ENCODE measurements around the gene VSTM5. TPM values are rescaled to one million over a fixed set of nuclear protein-coding genes. Genes with fewer than 3 reads are reported as not detected.

VSTM5 gene
- total RNA-seq, 1 donor from 2014 or later: 0.31 TPM

- H3K4me3 Mint-ChIP-seq (ENCODE audit: low read depth): no peak overlapping the region
- TF ChIP-seq CTCF (IDR thresholded peaks at IDR 0.05; ENCODE audit: unreplicated experiment): no peak
- H3K27ac Mint-ChIP-seq: no peak overlapping the region
- H3K9me3 Mint-ChIP-seq (ENCODE audit: low read depth): no peaks in the 10 kb centered on the region
- peaks cover 4% of the 10 kb centered on the region for H3K4me1 Mint-ChIP-seq (ENCODE audit: low read depth)
- no peaks in the 10 kb centered on the region for H3K36me3 Mint-ChIP-seq (ENCODE audit: insufficient read depth)
- H3K27me3 Mint-ChIP-seq: peaks cover 8% of the 10 kb centered on the region
- DNase-seq (ENCODE audit: low spot score, unreplicated experiment): no peak
These were observed 8.0 kb downstream of the VSTM5 start for GRCh38 chr11:93842461-93842860.

DNA sequence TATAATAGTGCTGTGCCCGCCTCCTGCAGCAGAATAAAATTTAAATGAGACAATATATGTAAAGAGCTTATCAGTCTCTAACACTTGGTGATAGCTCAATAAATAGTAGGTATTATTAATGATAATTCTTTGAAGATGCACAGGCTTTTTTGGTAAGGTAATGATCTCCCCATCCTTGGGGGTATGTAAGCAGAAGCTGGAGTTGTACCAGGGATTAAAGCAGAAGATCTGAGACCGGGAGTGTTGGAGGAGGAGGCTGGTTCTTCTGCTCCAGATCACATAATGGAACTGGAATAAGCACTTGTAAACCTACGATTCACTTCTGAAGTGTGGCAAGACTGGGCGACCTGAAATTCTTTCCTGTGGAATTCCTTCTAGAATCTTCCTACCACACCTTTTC, 8.4 kb downstream of the VSTM5 start:
- no peak overlapping the region for H3K4me3 Mint-ChIP-seq (ENCODE audit: low read depth)
- H3K36me3 Mint-ChIP-seq (ENCODE audit: insufficient read depth): no peaks in the 10 kb centered on the region
- no peak for DNase-seq (ENCODE audit: low spot score, unreplicated experiment)
- H3K27ac Mint-ChIP-seq: no peak overlapping the region
- H3K9me3 Mint-ChIP-seq (ENCODE audit: low read depth): no peaks in the 10 kb centered on the region
- TF ChIP-seq CTCF (IDR thresholded peaks at IDR 0.05; ENCODE audit: unreplicated experiment): no peak
- H3K27me3 Mint-ChIP-seq: peaks cover 8% of the 10 kb centered on the region
- peaks cover 4% of the 10 kb centered on the region for H3K4me1 Mint-ChIP-seq (ENCODE audit: low read depth)

- TF ChIP-seq CTCF (IDR thresholded peaks at IDR 0.05; ENCODE audit: unreplicated experiment): no peak
- peaks cover 4% of the 10 kb centered on the region for H3K4me1 Mint-ChIP-seq (ENCODE audit: low read depth)
- H3K4me3 Mint-ChIP-seq (ENCODE audit: low read depth): no peak overlapping the region
- H3K27me3 Mint-ChIP-seq: peaks cover 8% of the 10 kb centered on the region
- H3K36me3 Mint-ChIP-seq (ENCODE audit: insufficient read depth): no peaks in the 10 kb centered on the region
- no peak overlapping the region for H3K27ac Mint-ChIP-seq
- DNase-seq (ENCODE audit: low spot score, unreplicated experiment): no peak
- H3K9me3 Mint-ChIP-seq (ENCODE audit: low read depth): no peaks in the 10 kb centered on the region
These were observed 9.0 kb downstream of the VSTM5 start for GRCh38 chr11:93841446-93841845.

DNA sequence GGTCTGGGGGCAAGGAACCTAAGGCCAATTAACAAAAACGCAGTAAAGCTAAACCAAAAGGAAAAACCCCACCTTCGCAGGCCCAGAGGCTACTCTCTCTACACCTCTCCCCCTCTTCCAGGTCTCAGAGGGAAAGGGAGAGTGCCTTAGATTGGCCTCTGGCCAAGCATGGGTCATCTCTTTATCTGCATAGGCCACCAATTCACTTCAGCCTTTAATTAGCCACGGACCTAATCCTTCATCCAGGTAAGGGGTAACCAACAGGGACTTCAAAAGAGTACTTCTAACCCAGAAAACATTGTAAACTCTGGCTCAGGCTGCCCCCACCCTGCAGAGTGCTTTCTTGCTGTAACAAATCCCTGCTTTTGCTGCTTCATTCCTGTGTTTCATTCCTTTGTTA, 9.4 kb downstream of the VSTM5 start:
- Mint-ChIP-seq H3K9me3 (ENCODE audit: low read depth) (no peaks in the 10 kb centered on the region), H3K4me1 (ENCODE audit: low read depth) (peaks cover 4% of the 10 kb centered on the region), H3K36me3 (ENCODE audit: insufficient read depth) (no peaks in the 10 kb centered on the region), H3K27ac (no peak overlapping the region), H3K27me3 (peaks cover 8% of the 10 kb centered on the region), H3K4me3 (ENCODE audit: low read depth) (no peak overlapping the region)
- TF ChIP-seq CTCF (IDR thresholded peaks at IDR 0.05; ENCODE audit: unreplicated experiment): no peak
- DNase-seq (ENCODE audit: low spot score, unreplicated experiment): no peak

GRCh38 chr11:93840180-93840579, 10.2 kb downstream of the VSTM5 start:
- no peaks in the 10 kb centered on the region for H3K9me3 Mint-ChIP-seq (ENCODE audit: low read depth)
- peaks cover 8% of the 10 kb centered on the region for H3K27me3 Mint-ChIP-seq
- DNase-seq (ENCODE audit: low spot score, unreplicated experiment): no peak

More at GRCh38 chr11:93840180-93840579, 10.2 kb downstream of the VSTM5 start:
- TF ChIP-seq CTCF (IDR thresholded peaks at IDR 0.05; ENCODE audit: unreplicated experiment): no peak
- Mint-ChIP-seq H3K27ac (no peak overlapping the region), H3K4me1 (ENCODE audit: low read depth) (peaks cover 4% of the 10 kb centered on the region), H3K4me3 (ENCODE audit: low read depth) (no peak overlapping the region), H3K36me3 (ENCODE audit: insufficient read depth) (no peaks in the 10 kb centered on the region)

Measured in progenitor cell of endocrine pancreas (in vitro differentiated cells).